ENCODE results near the gene DNA2. TPM values are rescaled to one million over a fixed set of nuclear protein-coding genes. Genes with fewer than 3 reads are reported as not detected.

Gene DNA2
- total RNA-seq, 1 experiment from 2014 or later: 20.9 TPM

- TF ChIP-seq REST (IDR thresholded peaks at IDR 0.05; ENCODE audit: low read depth): no peak
- TF ChIP-seq JUND (IDR thresholded peaks at IDR 0.05): no peak
- no peak for TF ChIP-seq CEBPB (IDR thresholded peaks at IDR 0.05; ENCODE audit: low read depth)
- TF ChIP-seq EZH2 (IDR thresholded peaks at IDR 0.05): no peak
- no peak for TF ChIP-seq ZNF274 (IDR thresholded peaks at IDR 0.05; ENCODE audit: low read depth, low read length)
- TF ChIP-seq POLR2A (IDR thresholded peaks at IDR 0.05; ENCODE audit: borderline replicate concordance, extremely low read depth, insufficient read depth, insufficient read length): no peak
- TF ChIP-seq RAD21 (IDR thresholded peaks at IDR 0.05; ENCODE audit: low read depth): no peak
- no peak for TF ChIP-seq ZFX (IDR thresholded peaks at IDR 0.05)
- no peak for TF ChIP-seq ATF3 (IDR thresholded peaks at IDR 0.05)
- TF ChIP-seq TCF7L2 (IDR thresholded peaks at IDR 0.05; ENCODE audit: borderline replicate concordance, extremely low read depth, insufficient read depth, insufficient read length): no peak
Observed at GRCh38 chr10:68506411-68506810, 34.6 kb upstream of the DNA2 start (continued).

- H3K4me1 ChIP-seq (ENCODE audit: control insufficient read depth in 1 of 2, insufficient read depth in 2 of 2, low read length in 2 of 2): no peaks in the 10 kb centered on the region
- H3K27me3 ChIP-seq (ENCODE audit: insufficient read depth, low read length): no peaks in the 10 kb centered on the region
- H3K4me3 ChIP-seq (replicated peaks in 1 of 2; ENCODE audit: low read depth in 1 of 2, low read length in 2 of 2): no peak overlapping the region
- no peak for DNase-seq (ENCODE audit: low read depth, low spot score)
- no peak overlapping the region for H3K9ac ChIP-seq (ENCODE audit: low read length)
- RAD21 ChIA-PET (ENCODE audit: low non-redundant PET in 1 of 2, low total read pairs in 2 of 2, uncharacterized antibody in 2 of 2, unreplicated experiment in 2 of 2): no interaction called here
- BruUV-seq (replicated peaks): no TSS peak
- no peak overlapping the region for H3K27ac ChIP-seq (ENCODE audit: low read depth, low read length)
- CTCF ChIA-PET: no interaction called here
- H3K9me3 ChIP-seq (ENCODE audit: control insufficient read depth in 1 of 2, insufficient read depth in 1 of 2, low read depth in 1 of 2, low read length in 2 of 2): no peaks in the 10 kb centered on the region
- TF ChIP-seq SIN3A (IDR thresholded peaks at IDR 0.05; ENCODE audit: low read depth) (no peak), CBX3 (IDR thresholded peaks at IDR 0.05; ENCODE audit: low read depth) (no peak), SRF (IDR thresholded peaks at IDR 0.05; ENCODE audit: low read depth) (no peak), ZNF274 (IDR thresholded peaks at IDR 0.05; ENCODE audit: low read depth, low read length) (no peak), EGR1 (IDR thresholded peaks at IDR 0.05; ENCODE audit: low read depth) (no peak), POLR2A (IDR thresholded peaks at IDR 0.05; ENCODE audit: borderline replicate concordance, extremely low read depth, insufficient read depth, insufficient read length) (no peak), TCF7L2 (IDR thresholded peaks at IDR 0.05; ENCODE audit: borderline replicate concordance, extremely low read depth, insufficient read depth, insufficient read length) (no peak)
- POLR2A ChIA-PET: no interaction called here
- H3K4me2 ChIP-seq (ENCODE audit: low read length): no peak overlapping the region
- H2AFZ ChIP-seq (ENCODE audit: low read depth, low read length, poor library complexity, severe bottlenecking): no peak overlapping the region
- H3K9me2 ChIP-seq (ENCODE audit: insufficient read depth): no peaks in the 10 kb centered on the region
- no peak for ATAC-seq
- intact Hi-C loops (cut with micrococcal nuclease): no loop called here
- no peaks in the 10 kb centered on the region; a peak in 1 of 4 replicates for H3K36me3 ChIP-seq (ENCODE audit: control insufficient read depth in 1 of 2, insufficient read depth in 2 of 2, low read length in 2 of 2)
- no peaks in the 10 kb centered on the region for H3K79me2 ChIP-seq (ENCODE audit: insufficient read depth, low read length)
- no peaks in the 10 kb centered on the region for H4K20me1 ChIP-seq (ENCODE audit: insufficient read depth)
Observed at GRCh38 chr10:68502846-68503245, 31.1 kb upstream of the DNA2 start.

All from HCT116 (cell line).